T47D (cell line): ENCODE measurements around the gene SHISAL1.

Experiments
- DNase-seq, 2 experiments: peaks; one replicate each; pipeline versions ENCODE4 v3.0.0 to v3.0.0-alpha.2; 2011 to 2012; ENCODE audit warnings: low read depth in 1 of 2, low spot score in 1 of 2
- JUND ChIP-seq: IDR thresholded peaks from 2 replicates; pipeline ENCODE4 v1.6.1; 2012; ENCODE audit warnings: low read depth
- in situ Hi-C: cut with HindIII; loops from 2 replicates; pipeline ENCODE4 v1.10.0; 2016; ENCODE audit warnings: low sequenced_read_pairs, low pct_unique_long_range_greater_than_20kb

The SHISAL1 gene

GRCh38 chr22:44352378-44353035, 39.8 kb upstream of the SHISAL1 start:
- in situ Hi-C loops = no loop called here
- TF ChIP-seq JUND = no peak

GRCh38 chr22:44351685-44352377, 39.1 kb upstream of the SHISAL1 start:
- TF ChIP-seq JUND = no peak
- no peak for DNase-seq
- in situ Hi-C loops = no loop called here

More at GRCh38 chr22:44352378-44353035, 39.8 kb upstream of the SHISAL1 start:
- DNase-seq = no peak

DNA sequence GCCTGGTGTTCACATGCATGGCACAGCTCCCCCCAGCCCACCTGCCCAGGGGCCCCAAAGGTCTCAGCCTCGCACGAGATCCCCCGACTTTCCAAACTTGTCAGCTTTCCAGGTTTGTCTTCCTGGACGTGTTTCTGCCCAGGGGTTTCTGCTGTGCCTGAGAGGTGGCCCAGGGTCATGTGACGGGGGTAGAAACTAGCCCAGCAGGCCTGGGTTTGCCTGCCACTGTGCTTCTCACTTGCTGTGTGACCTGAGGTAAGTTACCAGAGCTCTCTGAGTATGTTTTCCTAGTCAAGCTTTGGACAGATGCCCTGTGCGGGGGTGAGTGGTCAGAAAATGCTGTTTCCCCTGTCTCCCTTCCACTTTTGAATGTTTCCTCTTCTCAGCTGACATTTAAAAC, 38.3 kb upstream of the SHISAL1 start:
- in situ Hi-C loops = no loop called here
- TF ChIP-seq JUND = no peak
- DNase-seq = no peak

- TF ChIP-seq JUND = no peak
- in situ Hi-C loops = no loop called here
- no peak for DNase-seq
Measured at GRCh38 chr22:44349594-44349993, 36.8 kb upstream of the SHISAL1 start.

- no peak for TF ChIP-seq JUND
- in situ Hi-C loops = no loop called here
- DNase-seq = no peak
Measured at GRCh38 chr22:44348971-44349560, 36.3 kb upstream of the SHISAL1 start.

DNA sequence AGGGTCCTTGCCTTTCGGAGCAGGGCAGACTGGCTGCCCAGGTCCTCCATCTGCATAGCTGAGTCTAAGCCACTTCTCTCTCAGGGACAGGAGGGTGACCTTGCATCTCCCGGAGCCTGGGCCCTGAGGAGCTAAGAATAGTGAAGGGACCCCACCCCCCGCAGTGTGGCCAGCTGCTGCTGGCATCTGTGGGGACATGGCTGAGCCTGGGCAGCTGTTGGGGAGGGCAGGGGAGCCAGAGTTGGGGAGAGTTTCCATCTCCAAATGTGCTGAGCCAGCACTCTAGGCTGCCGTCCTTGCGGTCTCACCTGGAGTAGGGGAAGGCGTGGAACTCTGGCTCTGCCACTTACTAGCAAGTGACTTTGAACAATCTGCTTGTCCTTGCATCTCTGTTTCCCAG, 34.8 kb upstream of the SHISAL1 start:
- in situ Hi-C loops = no loop called here
- no peak for DNase-seq
- TF ChIP-seq JUND = no peak

- no peak for TF ChIP-seq JUND
- in situ Hi-C loops = no loop called here
- DNase-seq = no peak
Measured at GRCh38 chr22:44347080-44347479, 34.3 kb upstream of the SHISAL1 start.

GRCh38 chr22:44345872-44346271, 33.1 kb upstream of the SHISAL1 start:
- DNase-seq = no peak
- in situ Hi-C loops = no loop called here
- no peak for TF ChIP-seq JUND

DNA sequence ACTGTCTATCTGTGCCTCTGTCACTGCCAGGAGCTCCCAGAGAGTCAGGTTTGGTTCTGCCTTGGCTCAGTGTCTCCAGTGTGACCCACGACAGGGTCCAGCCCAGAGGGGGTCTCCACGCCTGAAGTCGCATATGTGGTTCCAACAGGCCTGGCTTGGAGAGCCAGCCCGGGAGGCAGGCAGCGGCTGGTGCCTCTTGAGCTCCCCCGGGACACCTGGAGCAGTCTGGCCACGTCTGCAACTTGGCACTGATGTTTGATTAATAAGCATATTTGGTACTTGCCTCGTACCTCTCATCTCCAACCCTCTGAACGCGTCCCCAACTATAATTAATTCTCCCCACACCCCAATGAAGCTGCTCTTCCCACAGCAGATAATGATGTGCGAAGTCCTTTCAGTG, 31.7 kb upstream of the SHISAL1 start:
- in situ Hi-C loops = no loop called here
- no peak for DNase-seq
- no peak for TF ChIP-seq JUND

- in situ Hi-C loops = no loop called here
- no peak for TF ChIP-seq JUND
- DNase-seq = no peak
Measured at GRCh38 chr22:44342347-44342956, 29.7 kb upstream of the SHISAL1 start.

- no peak for TF ChIP-seq JUND
- no peak for DNase-seq
- in situ Hi-C loops = no loop called here
Measured at GRCh38 chr22:44341431-44342346, 28.9 kb upstream of the SHISAL1 start.

- in situ Hi-C loops = no loop called here
- DNase-seq = no peak
- no peak for TF ChIP-seq JUND
Measured at GRCh38 chr22:44340271-44341239, 27.8 kb upstream of the SHISAL1 start.
